ENCODE measurements around the gene RYR2. TPM values are rescaled to one million over a fixed set of nuclear protein-coding genes. Genes with fewer than 3 reads are reported as not detected.

Gene RYR2
- total RNA-seq, 3 donors from 2014 or later: 0.16 to 0.59 (median 0.33) TPM

DNA sequence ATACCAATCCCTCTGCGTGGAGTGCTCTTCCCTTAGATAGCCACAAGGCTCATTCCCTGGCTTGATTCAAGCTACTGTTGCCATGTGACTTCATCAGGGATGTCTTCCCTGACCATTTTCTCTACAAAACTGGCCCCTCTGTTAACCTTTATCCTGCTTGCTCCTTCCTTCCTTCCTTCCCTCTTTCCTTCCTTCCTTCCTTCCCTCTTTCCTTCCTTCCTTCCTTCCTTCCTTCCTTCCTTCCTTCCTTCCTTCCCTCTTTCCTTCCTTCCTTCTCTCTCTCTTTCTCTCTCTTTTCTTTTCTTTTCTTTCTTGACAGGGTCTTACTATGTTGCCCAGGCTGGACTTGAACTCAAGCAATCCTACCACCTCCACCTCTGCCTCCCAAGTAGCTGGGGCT is 6.2 kb upstream of the RYR2 start:
- TF ChIP-seq POLR2AphosphoS5 (IDR thresholded peaks at IDR 0.05) (no peak), POLR2A (IDR thresholded peaks at IDR 0.05) (no peak)
- TF ChIP-seq, protein P1, sequence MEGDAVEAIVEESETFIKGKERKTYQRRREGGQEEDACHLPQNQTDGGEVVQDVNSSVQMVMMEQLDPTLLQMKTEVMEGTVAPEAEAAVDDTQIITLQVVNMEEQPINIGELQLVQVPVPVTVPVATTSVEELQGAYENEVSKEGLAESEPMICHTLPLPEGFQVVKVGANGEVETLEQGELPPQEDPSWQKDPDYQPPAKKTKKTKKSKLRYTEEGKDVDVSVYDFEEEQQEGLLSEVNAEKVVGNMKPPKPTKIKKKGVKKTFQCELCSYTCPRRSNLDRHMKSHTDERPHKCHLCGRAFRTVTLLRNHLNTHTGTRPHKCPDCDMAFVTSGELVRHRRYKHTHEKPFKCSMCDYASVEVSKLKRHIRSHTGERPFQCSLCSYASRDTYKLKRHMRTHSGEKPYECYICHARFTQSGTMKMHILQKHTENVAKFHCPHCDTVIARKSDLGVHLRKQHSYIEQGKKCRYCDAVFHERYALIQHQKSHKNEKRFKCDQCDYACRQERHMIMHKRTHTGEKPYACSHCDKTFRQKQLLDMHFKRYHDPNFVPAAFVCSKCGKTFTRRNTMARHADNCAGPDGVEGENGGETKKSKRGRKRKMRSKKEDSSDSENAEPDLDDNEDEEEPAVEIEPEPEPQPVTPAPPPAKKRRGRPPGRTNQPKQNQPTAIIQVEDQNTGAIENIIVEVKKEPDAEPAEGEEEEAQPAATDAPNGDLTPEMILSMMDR (IDR thresholded peaks at IDR 0.05): no peak
- peaks cover 0 to 4% of the 10 kb centered on the region in 2 donors for H3K9me3 ChIP-seq
- no peak overlapping the region for H3K4me3 ChIP-seq
- H3K4me1 ChIP-seq: no peaks in the 10 kb centered on the region
- peaks cover 0 to 15% of the 10 kb centered on the region in 2 donors for H3K27me3 ChIP-seq
- DNase-seq (ENCODE audit: low spot score in 2 of 2): no peak
- H3K27ac ChIP-seq: no peak overlapping the region
- H3K36me3 ChIP-seq: no peaks in the 10 kb centered on the region
- intact Hi-C loops (cut with DNase I; ENCODE audit: low total_unique reads): no loop called here

DNA sequence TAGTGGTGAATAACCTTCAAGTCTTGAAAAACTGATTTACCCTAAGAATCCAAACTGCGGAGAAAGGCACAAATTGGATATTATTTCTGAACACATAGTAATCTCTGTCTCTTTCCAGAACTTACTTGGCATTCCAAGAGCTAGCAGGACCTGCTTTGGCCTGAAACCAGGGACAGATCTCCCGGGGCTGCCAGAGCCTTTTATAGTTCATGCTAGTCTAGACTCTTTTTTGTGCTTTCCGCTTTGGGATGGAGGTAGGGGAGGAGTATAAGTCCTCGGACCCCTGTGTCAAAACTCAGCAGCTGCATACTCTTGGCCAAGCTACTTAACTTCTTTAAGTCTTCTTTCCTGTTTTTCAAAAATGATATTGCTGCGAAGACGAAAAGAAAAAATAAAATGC is 3.8 kb upstream of the RYR2 start:
- Histone ChIP-seq H3K27ac (no peak overlapping the region), H3K4me1 (peaks cover 0 to 12% of the 10 kb centered on the region in 2 donors), H3K27me3 (peaks cover 0 to 36% of the 10 kb centered on the region in 2 donors), H3K36me3 (no peaks in the 10 kb centered on the region), H3K9me3 (peaks cover 0 to 4% of the 10 kb centered on the region in 2 donors), H3K4me3 (no peak overlapping the region)
- TF ChIP-seq, protein P1 (IDR thresholded peaks at IDR 0.05): no peak
- no peak for TF ChIP-seq POLR2AphosphoS5 (IDR thresholded peaks at IDR 0.05)
- no peak for TF ChIP-seq POLR2A (IDR thresholded peaks at IDR 0.05)
- DNase-seq (ENCODE audit: low spot score in 2 of 2): no peak
- intact Hi-C loops (cut with DNase I; ENCODE audit: low total_unique reads): no loop called here

DNA sequence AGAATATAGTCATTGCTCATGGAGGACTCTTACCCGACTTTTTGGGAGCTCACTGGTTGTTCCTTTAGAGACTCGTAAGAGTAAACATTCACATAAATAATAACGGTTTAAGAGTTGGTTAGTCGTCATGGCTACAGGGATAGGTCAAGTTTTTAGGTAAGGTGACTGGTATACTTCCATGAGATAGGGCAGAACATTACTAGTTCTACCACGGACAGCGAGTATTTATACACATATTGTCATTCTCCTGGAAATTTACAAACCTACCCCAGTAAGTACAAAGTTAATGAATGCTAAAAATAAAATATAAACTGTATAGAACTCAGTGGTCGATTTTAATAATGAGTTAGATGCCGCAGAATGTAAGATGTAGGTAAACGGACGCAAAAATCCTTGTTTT is 1.2 kb upstream of the RYR2 start:
- no peaks in the 10 kb centered on the region for H3K36me3 ChIP-seq
- DNase-seq (ENCODE audit: low spot score in 2 of 2): no peak
- H3K9me3 ChIP-seq: no peaks in the 10 kb centered on the region
- no peak overlapping the region for H3K27ac ChIP-seq
- peaks cover 0 to 51% of the 10 kb centered on the region in 2 donors for H3K27me3 ChIP-seq
- peaks cover 0 to 12% of the 10 kb centered on the region in 2 donors for H3K4me1 ChIP-seq
- H3K4me3 ChIP-seq: no peak overlapping the region
- intact Hi-C loops (cut with DNase I; ENCODE audit: low total_unique reads): no loop called here
- TF ChIP-seq POLR2A (IDR thresholded peaks at IDR 0.05) (no peak), POLR2AphosphoS5 (IDR thresholded peaks at IDR 0.05) (no peak)
- TF ChIP-seq, protein P1 (IDR thresholded peaks at IDR 0.05): no peak

DNA sequence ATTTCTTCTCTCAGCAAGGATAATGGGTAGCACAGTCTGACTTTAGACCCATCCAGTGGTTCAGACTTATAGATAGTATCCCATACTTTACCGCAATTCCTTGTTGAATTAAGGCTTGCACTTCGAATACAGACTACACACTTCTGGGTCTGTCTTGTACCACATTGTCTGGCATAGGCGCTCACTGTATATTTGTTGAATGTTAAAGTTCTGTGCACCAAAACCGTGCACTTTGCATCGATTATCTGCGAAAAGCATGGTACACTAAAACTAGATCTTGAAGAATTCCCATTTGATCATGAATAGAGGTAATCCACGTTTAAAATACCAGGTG is 556 bp upstream of the RYR2 start:
- DNase-seq (ENCODE audit: low spot score in 2 of 2): no peak
- peaks cover 0 to 12% of the 10 kb centered on the region in 2 donors for H3K4me1 ChIP-seq
- H3K4me3 ChIP-seq: peak overlapping the region in 1 of 3 donors; percentile 42
- H3K27me3 ChIP-seq: peaks cover 0 to 49% of the 10 kb centered on the region in 2 donors
- H3K36me3 ChIP-seq: no peaks in the 10 kb centered on the region
- TF ChIP-seq, protein P1 (IDR thresholded peaks at IDR 0.05): no peak
- TF ChIP-seq POLR2AphosphoS5 (IDR thresholded peaks at IDR 0.05): no peak
- intact Hi-C loops (cut with DNase I; ENCODE audit: low total_unique reads): no loop called here
- H3K27ac ChIP-seq: no peak overlapping the region
- no peaks in the 10 kb centered on the region for H3K9me3 ChIP-seq

DNA sequence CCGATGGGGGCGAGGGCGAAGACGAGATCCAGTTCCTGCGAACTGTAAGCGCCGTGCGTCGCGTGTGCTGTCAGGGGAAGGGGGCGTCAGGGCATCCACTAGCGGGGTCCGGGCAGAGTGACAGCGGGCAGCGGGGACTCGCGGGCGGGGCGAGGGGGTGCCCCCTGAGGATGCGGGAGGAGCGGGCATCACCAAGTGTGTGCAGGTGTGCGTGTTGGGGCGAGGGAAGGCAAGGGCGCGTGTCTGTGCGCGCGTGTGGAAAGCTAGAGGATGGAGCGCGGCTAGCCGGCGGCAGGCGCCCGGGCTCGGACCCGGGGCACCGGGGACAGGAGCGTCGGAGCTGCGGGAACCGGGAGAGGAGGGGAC is 525 bp downstream of the RYR2 start:
- TF ChIP-seq POLR2A (IDR thresholded peaks at IDR 0.05) (no peak), POLR2AphosphoS5 (IDR thresholded peaks at IDR 0.05) (no peak)
- TF ChIP-seq, protein P1 (IDR thresholded peaks at IDR 0.05): no peak
- intact Hi-C loops (cut with DNase I; ENCODE audit: low total_unique reads): no loop called here
- no peaks in the 10 kb centered on the region for H3K36me3 ChIP-seq
- peaks cover 0 to 52% of the 10 kb centered on the region in 2 donors for H3K27me3 ChIP-seq
- no peak for DNase-seq (ENCODE audit: low spot score in 2 of 2)
- peak overlapping the region; percentile 40 to 58 (median 42) for H3K4me3 ChIP-seq
- H3K27ac ChIP-seq: no peak overlapping the region
- H3K9me3 ChIP-seq: no peaks in the 10 kb centered on the region
- peaks cover 0 to 12% of the 10 kb centered on the region in 2 donors for H3K4me1 ChIP-seq

All from breast epithelium (tissue), 4 donors.